HG03060 (cell line): ENCODE data around the gene IRGQ.
"Not testable (repeated sequence)": the region's sequence is repeated elsewhere in the genome, so short reads cannot be mapped to it uniquely, and the experiment has no call there.

Experiments
- ATAC-seq: cut with Tn5 transposase; IDR thresholded peaks from one replicate; pipeline ENCODE4 v1.9.1; 2021; ENCODE audit warnings: low read depth, moderate number of reproducible peaks; ENCODE audit not compliant: unreplicated experiment

The IRGQ gene

DNA sequence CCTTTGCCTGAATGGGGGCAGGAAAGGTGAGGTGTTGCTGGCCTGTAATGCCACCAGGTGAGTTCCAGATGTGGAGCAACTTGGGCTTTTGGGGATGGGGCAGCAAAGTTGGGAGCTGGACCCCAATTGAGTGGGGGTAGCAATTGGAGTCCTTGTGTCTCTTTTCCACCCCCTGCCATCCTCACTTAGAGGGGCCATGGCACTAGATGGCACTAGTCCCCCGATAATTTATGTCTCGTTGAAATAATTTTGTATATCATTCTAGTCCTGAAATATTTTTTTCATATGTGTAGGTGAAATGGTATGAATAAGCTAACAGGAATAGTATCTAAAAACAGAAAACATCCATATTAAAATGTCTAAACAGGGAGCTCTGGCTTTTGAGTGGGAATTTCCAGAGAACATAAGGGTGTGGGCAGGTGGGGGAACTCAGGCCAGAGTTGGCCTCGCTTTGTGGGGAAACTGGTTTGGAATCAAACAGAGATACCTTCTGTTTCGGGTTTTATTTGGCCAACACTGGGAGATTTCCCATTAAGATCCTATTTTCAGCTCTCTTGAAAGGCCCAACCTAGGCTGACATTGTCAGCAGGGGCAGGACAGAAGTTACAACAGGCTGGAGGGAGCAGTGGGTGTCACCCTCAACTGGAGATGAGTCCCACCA, 3.8 kb upstream of the IRGQ start:
- no peak for ATAC-seq

- ATAC-seq: no peak
Measured at GRCh38 chr19:43598445-43599240, 2.7 kb upstream of the IRGQ start.

DNA sequence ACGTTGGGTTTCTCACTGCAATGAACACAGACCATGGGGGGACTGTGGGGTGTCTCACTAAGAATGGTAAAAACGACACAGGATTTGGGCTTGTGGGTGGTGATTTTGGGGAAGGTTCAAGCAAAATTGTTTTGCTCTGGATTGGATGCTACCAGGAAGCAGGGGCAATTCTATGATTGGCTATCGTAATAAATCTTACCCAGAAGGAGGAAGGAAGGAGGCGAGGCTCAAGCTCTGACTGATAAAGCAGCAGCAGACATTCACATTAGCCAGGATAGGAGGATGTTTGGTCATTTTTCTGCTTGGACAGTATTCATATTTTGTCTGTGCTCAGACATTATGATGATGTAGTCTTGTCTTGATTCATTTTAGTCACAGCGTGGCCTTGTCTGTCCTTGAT, 1.9 kb upstream of the IRGQ start:
- ATAC-seq: no peak

- no peak for ATAC-seq
Measured at GRCh38 chr19:43596842-43597461, 1.0 kb upstream of the IRGQ start.

GRCh38 chr19:43595605-43595998, 332 bp downstream of the IRGQ start:
- ATAC-seq: no peak

- no peak for ATAC-seq
Measured at GRCh38 chr19:43594710-43595604, 977 bp downstream of the IRGQ start.

GRCh38 chr19:43594081-43594697, 1.7 kb downstream of the IRGQ start:
- ATAC-seq: no peak

GRCh38 chr19:43592800-43593350, 3.1 kb downstream of the IRGQ start:
- no peak for ATAC-seq

DNA sequence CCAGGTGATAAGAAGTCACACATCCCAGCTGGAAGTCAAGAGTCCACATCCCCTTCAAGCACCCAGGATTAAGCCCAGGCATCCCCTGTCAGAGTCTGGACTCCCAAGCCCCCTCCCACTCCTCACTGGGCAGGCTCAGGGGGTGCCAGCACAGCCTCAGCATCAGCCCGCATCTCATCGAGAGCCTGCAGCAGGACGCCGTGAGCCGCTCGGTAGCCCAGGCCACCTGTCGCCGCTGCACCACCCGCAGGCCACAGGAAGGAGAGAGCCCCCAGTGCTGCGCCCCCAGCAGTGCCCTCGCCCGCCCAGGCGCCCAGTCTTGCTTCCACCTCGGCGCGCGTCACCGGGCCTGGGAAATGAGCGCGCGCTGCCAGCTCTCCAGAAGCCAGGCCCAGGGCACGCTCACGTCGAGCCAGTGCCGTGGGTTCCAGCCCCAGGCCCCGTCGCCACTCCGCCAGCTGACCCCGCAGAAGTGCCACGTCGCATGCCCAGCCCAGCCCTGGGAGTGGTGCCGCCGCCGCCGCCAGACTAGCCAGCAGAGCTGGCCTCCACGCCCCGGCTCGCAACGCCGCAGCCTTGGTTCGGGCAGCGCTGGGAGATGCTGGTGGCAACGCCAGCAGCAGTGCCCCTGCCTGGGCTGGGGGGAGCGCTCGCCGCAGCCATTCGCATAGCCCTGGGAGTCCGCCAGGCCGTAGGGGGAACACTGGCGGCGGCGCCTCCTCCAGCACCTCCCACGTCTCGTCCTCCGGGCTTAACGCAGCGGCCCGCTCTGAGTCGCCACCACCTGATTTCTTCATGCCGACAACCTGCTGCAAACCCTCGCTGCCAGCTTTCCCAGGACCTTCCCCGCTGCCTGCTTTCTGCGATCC, 3.8 kb downstream of the IRGQ start:
- ATAC-seq: no peak

DNA sequence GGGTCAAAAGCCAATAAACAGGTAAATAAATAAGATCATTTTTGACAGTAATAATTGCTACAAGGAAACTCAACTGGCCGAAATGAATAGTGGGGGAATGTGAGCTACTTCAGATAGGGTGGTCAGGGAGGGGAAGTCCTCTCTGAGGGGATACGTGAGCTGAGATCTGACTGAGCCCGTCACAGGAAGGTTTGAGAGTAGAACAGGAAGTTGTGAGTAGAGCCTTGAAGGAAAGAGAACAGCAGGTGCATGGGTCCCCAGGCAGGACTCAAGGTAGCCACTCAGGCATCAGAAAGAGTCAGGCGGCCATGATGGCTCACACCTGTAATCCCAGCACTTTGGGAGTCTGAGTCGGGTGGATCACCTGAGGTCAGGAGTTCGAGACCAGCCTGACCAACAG, 6.3 kb downstream of the IRGQ start:
- no peak for ATAC-seq

GRCh38 chr19:43589277-43589676, 6.7 kb downstream of the IRGQ start:
- ATAC-seq: no peak

GRCh38 chr19:43587029-43587428, 8.9 kb downstream of the IRGQ start:
- not testable (repeated sequence) for ATAC-seq

DNA sequence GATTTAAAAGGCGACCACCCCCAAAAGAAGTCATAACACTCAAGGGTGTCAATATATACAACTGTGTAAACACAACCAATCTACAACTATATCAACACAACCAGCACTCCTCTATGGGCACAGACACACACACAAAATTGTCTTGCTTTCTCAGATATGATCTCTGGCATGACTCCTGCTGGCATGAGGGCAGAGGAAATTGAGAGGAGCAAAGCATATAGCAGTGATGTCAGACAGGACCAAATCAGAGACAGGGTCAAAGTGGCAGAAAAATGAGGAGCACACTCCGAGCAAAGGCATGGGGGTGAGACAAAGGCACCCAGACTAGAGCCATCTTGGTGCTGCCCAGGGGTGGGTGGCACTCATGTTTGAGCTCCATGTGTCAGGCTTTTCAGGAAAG, 9.6 kb downstream of the IRGQ start:
- no peak for ATAC-seq

DNA sequence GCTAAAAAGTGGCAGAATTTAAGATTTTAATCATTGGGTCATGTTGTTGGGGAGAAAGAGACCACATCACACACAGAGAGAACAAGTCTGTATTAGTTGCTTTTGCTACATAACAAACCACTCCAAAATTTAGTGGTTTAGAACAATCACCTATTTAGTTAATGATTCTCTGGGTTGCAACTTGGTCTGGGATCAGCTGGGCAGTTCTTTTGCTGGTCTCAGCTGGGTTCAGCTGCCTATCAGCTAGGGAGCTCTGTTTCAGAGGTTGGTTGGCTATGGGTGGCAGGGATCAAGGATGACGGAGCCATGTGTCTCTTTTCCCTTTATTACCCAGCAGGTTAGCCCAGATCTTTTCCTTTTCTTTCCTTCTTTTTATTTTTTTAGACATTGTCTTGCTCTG, 11.4 kb downstream of the IRGQ start:
- ATAC-seq: no peak

- no peak for ATAC-seq
Measured at GRCh38 chr19:43582495-43582894, 13.4 kb downstream of the IRGQ start.

- no peak for ATAC-seq
Measured at GRCh38 chr19:43581467-43581866, 14.5 kb downstream of the IRGQ start.

- no peak for ATAC-seq
Measured at GRCh38 chr19:43578787-43579186, 17.1 kb downstream of the IRGQ start.

- no peak for ATAC-seq
Measured at GRCh38 chr19:43575955-43576878, 19.7 kb downstream of the IRGQ start.
